HG03354 (cell line): ENCODE results near the gene FBXO21.
"Not testable (repeated sequence)": the region's sequence is repeated elsewhere in the genome, so short reads cannot be mapped to it uniquely, and the experiment has no call there.

Experiments used
- ATAC-seq: cut with Tn5 transposase; IDR thresholded peaks from one replicate; pipeline ENCODE4 v1.9.1; 2021; ENCODE audit warnings: mild to moderate bottlenecking; ENCODE audit not compliant: unreplicated experiment, poor library complexity, severe bottlenecking

The FBXO21 gene

GRCh38 chr12:117113231-117113630, 77.0 kb downstream of the FBXO21 start:
- ATAC-seq: no peak

GRCh38 chr12:117111821-117112595, 78.3 kb downstream of the FBXO21 start:
- no peak for ATAC-seq

GRCh38 chr12:117111386-117111785, 78.9 kb downstream of the FBXO21 start:
- no peak for ATAC-seq

- no peak for ATAC-seq
These were observed 80.2 kb downstream of the FBXO21 start for GRCh38 chr12:117109943-117110635.

- ATAC-seq: no peak
These were observed 84.4 kb downstream of the FBXO21 start for GRCh38 chr12:117105902-117106301.

- not testable (repeated sequence) for ATAC-seq
These were observed 86.3 kb downstream of the FBXO21 start for GRCh38 chr12:117104003-117104402.

- ATAC-seq: no peak
These were observed 87.5 kb downstream of the FBXO21 start for GRCh38 chr12:117102800-117103181.

- ATAC-seq: no peak
These were observed 88.1 kb downstream of the FBXO21 start for GRCh38 chr12:117101953-117102799.

GRCh38 chr12:117100851-117101673, 89.2 kb downstream of the FBXO21 start:
- no peak for ATAC-seq

- ATAC-seq: no peak
These were observed 90.0 kb downstream of the FBXO21 start for GRCh38 chr12:117100251-117100650.

- ATAC-seq: peak; percentile 45
These were observed 91.7 kb downstream of the FBXO21 start for GRCh38 chr12:117098361-117099217.

- no peak for ATAC-seq
These were observed 92.3 kb downstream of the FBXO21 start for GRCh38 chr12:117098024-117098360.

GRCh38 chr12:117097159-117097558, 93.1 kb downstream of the FBXO21 start:
- no peak for ATAC-seq

- ATAC-seq: no peak
These were observed 93.7 kb downstream of the FBXO21 start for GRCh38 chr12:117096501-117097042.

GRCh38 chr12:117095191-117095590, 95.1 kb downstream of the FBXO21 start:
- not testable (repeated sequence) for ATAC-seq

- ATAC-seq: no peak
These were observed 96.2 kb downstream of the FBXO21 start for GRCh38 chr12:117093918-117094630.

GRCh38 chr12:117093431-117093830, 96.8 kb downstream of the FBXO21 start:
- no peak for ATAC-seq

GRCh38 chr12:117092886-117093285, 97.4 kb downstream of the FBXO21 start:
- ATAC-seq: no peak
